HEK293 (cell line): ENCODE measurements around the gene PIPOX.
A peak's percentile ranks its signal among the peaks of the same experiment; 100 is the strongest.

Experiments
- CTCF ChIA-PET: fragments of 350-600 bp; formaldehyde crosslinking; extraction: SDS; loops from one replicate; lab custom pipeline; 2021; ENCODE audit warnings: antibody characterized with exemption; lab: Yijun Ruan, JAX
- POLR2A ChIA-PET: fragments of 300-600 bp; formaldehyde crosslinking; extraction: SDS; loops from one replicate; lab custom pipeline; 2020; ENCODE audit warnings: antibody characterized with exemption, inconsistent platforms; lab: Yijun Ruan, JAX
- H3K27ac ChIP-seq: fragments of 200-500 bp; sonication (Bioruptor generic); 2 replicates; pipeline ENCODE4 v1.5.1; 2014; ENCODE audit warnings: low read depth, low read length, control low read depth, inconsistent platforms; ENCODE audit errors: extremely low read depth
- H3K36me3 ChIP-seq, 2 experiments: fragments of 200-500 bp in 1 of 2; sonication (Bioruptor generic) in 1 of 2; 1 replicate in 1 of 2; 2 replicates in 1 of 2; pipeline ENCODE4 v1.5.1; 2014 to 2017; ENCODE audit warnings: inconsistent platforms in 2 of 2, low read length in 2 of 2; ENCODE audit not compliant: control insufficient read depth in 2 of 2, insufficient read depth in 1 of 2
- H3K4me1 ChIP-seq: fragments of 200-500 bp; sonication (Bioruptor generic); 2 replicates; pipeline ENCODE4 v1.5.1; 2014; ENCODE audit warnings: mild to moderate bottlenecking, low read length, inconsistent platforms; ENCODE audit not compliant: control insufficient read depth, insufficient read depth
- H3K4me3 ChIP-seq: 2 replicates; pipeline ENCODE4 v1.5.1; 2011; ENCODE audit warnings: low read depth, mild to moderate bottlenecking, control low read depth, low read length, moderate library complexity
- H3K9me3 ChIP-seq: fragments of 200-500 bp; sonication (Bioruptor generic); 2 replicates; pipeline ENCODE4 v1.5.1; 2014; ENCODE audit warnings: low read depth, low read length, inconsistent platforms; ENCODE audit not compliant: control insufficient read depth, insufficient read depth
- KLF1 ChIP-seq: fragments of 450-650 bp; formaldehyde crosslinking; IDR thresholded peaks from 2 replicates; pipeline ENCODE4 v1.5.1; 2016; ENCODE audit warnings: missing biosample characterization, missing genetic modification characterization
- MZF1 ChIP-seq: fragments of 450-650 bp; formaldehyde crosslinking; IDR thresholded peaks from 2 replicates; pipeline ENCODE4 v1.5.1; 2017; ENCODE audit warnings: missing biosample characterization, missing genetic modification characterization, borderline replicate concordance
- PBX3 ChIP-seq: sonication (generic); formaldehyde crosslinking; IDR thresholded peaks from 2 replicates; pipeline ENCODE4 v1.8.1; 2022; ENCODE audit warnings: mild to moderate bottlenecking, moderate library complexity, missing genetic modification reagents
- SALL2 ChIP-seq: fragments of 450-650 bp; formaldehyde crosslinking; IDR thresholded peaks from 2 replicates; pipeline ENCODE4 v1.5.0; 2017; ENCODE audit warnings: missing biosample characterization, mild to moderate bottlenecking, missing genetic modification characterization, borderline replicate concordance
- SCRT1 ChIP-seq: fragments of 450-650 bp; formaldehyde crosslinking; IDR thresholded peaks from 2 replicates; pipeline ENCODE4 v1.5.1; 2016; ENCODE audit warnings: missing biosample characterization, missing genetic modification characterization, borderline replicate concordance
- TRIM28 ChIP-seq: IDR thresholded peaks from 2 replicates; pipeline ENCODE4 v1.6.1; 2011; ENCODE audit warnings: low read length, control low read depth, borderline replicate concordance
- ZFHX2 ChIP-seq: fragments of 450-650 bp; formaldehyde crosslinking; conservative IDR thresholded peaks from 2 replicates; pipeline ENCODE4 v1.5.1; 2016; ENCODE audit warnings: missing biosample characterization, missing genetic modification characterization
- ZFP69B ChIP-seq: fragments of 450-650 bp; formaldehyde crosslinking; IDR thresholded peaks from 2 replicates; pipeline ENCODE4 v1.5.1; 2016; ENCODE audit warnings: missing biosample characterization, missing genetic modification characterization
- ZIC2 ChIP-seq: fragments of 450-650 bp; formaldehyde crosslinking; IDR thresholded peaks from 2 replicates; pipeline ENCODE4 v1.5.1; 2016; ENCODE audit warnings: missing biosample characterization, missing genetic modification characterization
- ZNF132 ChIP-seq: fragments of 450-650 bp; formaldehyde crosslinking; IDR thresholded peaks from 2 replicates; pipeline ENCODE4 v1.5.1; 2017; ENCODE audit warnings: missing biosample characterization, missing genetic modification characterization, borderline replicate concordance
- ZNF140 ChIP-seq: fragments of 450-650 bp; formaldehyde crosslinking; IDR thresholded peaks from 2 replicates; pipeline ENCODE4 v1.5.1; 2016; ENCODE audit warnings: missing biosample characterization, missing genetic modification characterization
- ZNF16 ChIP-seq: fragments of 450-650 bp; formaldehyde crosslinking; IDR thresholded peaks from 2 replicates; pipeline ENCODE4 v1.5.1; 2016; ENCODE audit warnings: low read depth, missing biosample characterization, missing genetic modification characterization
- ZNF175 ChIP-seq: fragments of 450-650 bp; formaldehyde crosslinking; IDR thresholded peaks from 2 replicates; pipeline ENCODE4 v1.5.1; 2016; ENCODE audit warnings: missing biosample characterization, missing genetic modification characterization
- ZNF202 ChIP-seq: fragments of 450-650 bp; formaldehyde crosslinking; IDR thresholded peaks from 2 replicates; pipeline ENCODE4 v1.5.1; 2016; ENCODE audit warnings: missing biosample characterization, missing genetic modification characterization, borderline replicate concordance
- ZNF239 ChIP-seq: fragments of 450-650 bp; formaldehyde crosslinking; IDR thresholded peaks from 2 replicates; pipeline ENCODE4 v1.5.1; 2016; ENCODE audit warnings: missing biosample characterization, missing genetic modification characterization
- ZNF302 ChIP-seq: fragments of 450-650 bp; formaldehyde crosslinking; IDR thresholded peaks from 2 replicates; pipeline ENCODE4 v1.5.1; 2016; ENCODE audit warnings: missing biosample characterization, missing genetic modification characterization, low read depth
- ZNF366 ChIP-seq: fragments of 450-650 bp; formaldehyde crosslinking; conservative IDR thresholded peaks from 2 replicates; pipeline ENCODE4 v1.5.1; 2016; ENCODE audit warnings: missing biosample characterization, missing genetic modification characterization
- ZNF398 ChIP-seq: fragments of 450-650 bp; formaldehyde crosslinking; IDR thresholded peaks from 2 replicates; pipeline ENCODE4 v1.5.1; 2017; ENCODE audit warnings: missing biosample characterization, missing genetic modification characterization
- ZNF404 ChIP-seq: fragments of 450-650 bp; formaldehyde crosslinking; IDR thresholded peaks from 2 replicates; pipeline ENCODE4 v1.5.1; 2017; ENCODE audit warnings: missing biosample characterization, missing genetic modification characterization
- ZNF48 ChIP-seq: fragments of 450-650 bp; formaldehyde crosslinking; IDR thresholded peaks from 2 replicates; pipeline ENCODE4 v1.5.1; 2016; ENCODE audit warnings: missing biosample characterization, missing genetic modification characterization
- ZNF510 ChIP-seq: fragments of 450-650 bp; formaldehyde crosslinking; IDR thresholded peaks from 2 replicates; pipeline ENCODE4 v1.5.1; 2018; ENCODE audit warnings: mild to moderate bottlenecking, missing genetic modification characterization, missing biosample characterization; ENCODE audit not compliant: insufficient replicate concordance
- ZNF530 ChIP-seq: fragments of 450-650 bp; formaldehyde crosslinking; IDR thresholded peaks from 2 replicates; pipeline ENCODE4 v1.5.1; 2016; ENCODE audit warnings: low read depth, missing biosample characterization, missing genetic modification characterization
- ZNF548 ChIP-seq: fragments of 450-650 bp; formaldehyde crosslinking; IDR thresholded peaks from 2 replicates; pipeline ENCODE4 v1.5.1; 2016; ENCODE audit warnings: missing biosample characterization, missing genetic modification characterization
- ZNF558 ChIP-seq: fragments of 450-650 bp; formaldehyde crosslinking; IDR thresholded peaks from 2 replicates; pipeline ENCODE4 v1.5.1; 2016; ENCODE audit warnings: missing biosample characterization, missing genetic modification characterization
- ZNF610 ChIP-seq: fragments of 450-650 bp; formaldehyde crosslinking; IDR thresholded peaks from 2 replicates; pipeline ENCODE4 v1.5.1; 2016; ENCODE audit warnings: missing biosample characterization, missing genetic modification characterization, borderline replicate concordance
- ZNF645 ChIP-seq: fragments of 450-650 bp; formaldehyde crosslinking; IDR thresholded peaks from 2 replicates; pipeline ENCODE4; 2016; ENCODE audit warnings: missing biosample characterization, missing genetic modification characterization
- ZNF677 ChIP-seq: fragments of 450-650 bp; IDR thresholded peaks from 2 replicates; pipeline ENCODE4 v1.5.0; 2018; ENCODE audit warnings: missing biosample characterization, mild to moderate bottlenecking, missing genetic modification characterization, moderate library complexity
- ZNF701 ChIP-seq: fragments of 450-650 bp; formaldehyde crosslinking; IDR thresholded peaks from 2 replicates; pipeline ENCODE4 v1.5.1; 2016; ENCODE audit warnings: missing biosample characterization, missing genetic modification characterization
- ZNF707 ChIP-seq: fragments of 450-650 bp; formaldehyde crosslinking; IDR thresholded peaks from 2 replicates; pipeline ENCODE4 v1.5.1; 2016; ENCODE audit warnings: missing biosample characterization, missing genetic modification characterization
- ZNF791 ChIP-seq: fragments of 450-650 bp; formaldehyde crosslinking; IDR thresholded peaks from 2 replicates; pipeline ENCODE4 v1.5.1; 2016; ENCODE audit warnings: missing biosample characterization, missing genetic modification characterization
- ZSCAN16 ChIP-seq: fragments of 450-650 bp; formaldehyde crosslinking; IDR thresholded peaks from 2 replicates; pipeline ENCODE4 v1.5.1; 2016; ENCODE audit warnings: missing biosample characterization, missing genetic modification characterization
- ZSCAN23 ChIP-seq: fragments of 450-650 bp; formaldehyde crosslinking; IDR thresholded peaks from 2 replicates; pipeline ENCODE4 v1.5.1; 2016; ENCODE audit warnings: missing biosample characterization, missing genetic modification characterization
- ZSCAN30 ChIP-seq: fragments of 450-650 bp; IDR thresholded peaks from 2 replicates; pipeline ENCODE4 v1.5.1; 2018; ENCODE audit warnings: missing biosample characterization, mild to moderate bottlenecking, missing genetic modification characterization, moderate library complexity

The PIPOX gene

GRCh38 chr17:29077320-29077719 is 34.4 kb downstream of the PIPOX start:
- no peaks in the 10 kb centered on the region for H3K9me3 ChIP-seq
- H3K4me1 ChIP-seq = no peaks in the 10 kb centered on the region; the same call in 1 of the 2 replicates
- H3K27ac ChIP-seq = no peak overlapping the region
- POLR2A ChIA-PET = no interaction called here
- peaks cover 0 to 38% of the 10 kb centered on the region in 2 experiments; a peak in 1 of 3 replicates for H3K36me3 ChIP-seq
- TF ChIP-seq ZNF48 (tag by site-specific recombination) (no peak), ZNF175 (tag by site-specific recombination) (no peak), ZNF548 (no peak), ZNF132 (tag by site-specific recombination) (no peak), ZNF140 (tag by site-specific recombination) (no peak), SALL2 (tag by site-specific recombination) (no peak), ZNF366 (tag by site-specific recombination) (no peak), ZNF558 (tag by site-specific recombination) (no peak), TRIM28 (no peak), ZNF404 (tag by site-specific recombination) (no peak), ZNF239 (tag by site-specific recombination) (no peak), ZNF16 (tag by site-specific recombination) (no peak), ZNF302 (no peak), ZNF677 (tag by site-specific recombination) (no peak), ZNF645 (tag by site-specific recombination) (no peak), ZNF791 (no peak)
- TF ChIP-seq, all 188 proteins: peak for 0
- CTCF ChIA-PET = interaction anchor here (0.6 to 2.0 kb wide), 7 partner anchors 15 to 358 kb away, joined by 3 to 6 read pairs (median 5); no protein-coding TSS in a partner anchor
- H3K4me3 ChIP-seq = no peak overlapping the region

- H3K27ac ChIP-seq = no peak overlapping the region
- ChIA-PET CTCF (interaction anchor here (0.5 to 2.0 kb wide), 4 partner anchors 33 to 359 kb away, joined by 3 to 6 read pairs (median 4); no protein-coding TSS in a partner anchor), POLR2A (interaction anchor here (1.5 kb wide), 1 partner anchor 83 kb away, joined by 3 read pairs; no protein-coding TSS in a partner anchor)
- peaks cover 0 to 42% of the 10 kb centered on the region in 2 experiments; a peak in 1 of 3 replicates for H3K36me3 ChIP-seq
- no peaks in the 10 kb centered on the region; the same call in 1 of the 2 replicates for H3K4me1 ChIP-seq
- no peaks in the 10 kb centered on the region for H3K9me3 ChIP-seq
- no peak overlapping the region for H3K4me3 ChIP-seq
- TF ChIP-seq ZNF202 (no peak), ZFP69B (tag by site-specific recombination) (no peak), ZSCAN16 (tag by site-specific recombination) (no peak), ZSCAN23 (no peak), ZNF398 (tag by site-specific recombination) (peak; percentile 90), ZNF610 (tag by site-specific recombination) (no peak), PBX3 (no peak), MZF1 (tag by site-specific recombination) (no peak), SCRT1 (tag by site-specific recombination) (no peak; the same call in 1 of the 2 replicates), ZNF530 (no peak), ZNF701 (tag by site-specific recombination) (no peak), ZFHX2 (tag by site-specific recombination) (peak; percentile 99), ZSCAN30 (tag by site-specific recombination) (no peak), KLF1 (tag by site-specific recombination) (peak; percentile 67), ZIC2 (peak; percentile 94), ZNF707 (no peak), ZNF510 (tag by site-specific recombination) (no peak)
These were observed 35.5 kb downstream of the PIPOX start for GRCh38 chr17:29078183-29079045.
